WTC11 (cell line): ENCODE data around the gene ROBO1. TPM values are rescaled to one million over a fixed set of nuclear protein-coding genes. Genes with fewer than 3 reads are reported as not detected.

Source experiments
- ATAC-seq: fragments of 200-7000 bp; cut with Tn5 transposase; 2 replicates; pipeline ENCODE4 v1.10.0; 2021; ENCODE audit warnings: mild to moderate bottlenecking, moderate library complexity
- CTCF ChIA-PET: fragments of 300-600 bp; sonication (Branson Sonifier 250); formaldehyde crosslinking; loops from one replicate; lab custom pipeline; 2021; ENCODE audit warnings: antibody characterized with exemption; lab: Charles Lee
- POLR2A ChIA-PET: fragments of 350-600 bp; sonication (Branson Sonifier 250); formaldehyde crosslinking; loops from one replicate; lab custom pipeline; 2021; ENCODE audit warnings: antibody characterized with exemption; lab: Charles Lee
- DNase-seq: peaks from one replicate; pipeline ENCODE4 v3.0.0; 2021; ENCODE audit warnings: low spot score
- H3K27ac Mint-ChIP-seq: 2 replicates; pipeline ENCODE4 v1.8.0; 2021; ENCODE audit warnings: mixed read lengths
- H3K27me3 Mint-ChIP-seq: 2 replicates; pipeline ENCODE4 v1.8.0; 2021; ENCODE audit warnings: low read depth, mild to moderate bottlenecking, moderate library complexity, mixed read lengths
- H3K36me3 Mint-ChIP-seq: 2 replicates; pipeline ENCODE4 v1.8.0; 2021; ENCODE audit warnings: mixed read lengths
- H3K4me1 Mint-ChIP-seq: 2 replicates; pipeline ENCODE4 v1.8.0; 2022; ENCODE audit warnings: mixed read lengths
- H3K4me3 Mint-ChIP-seq: 2 replicates; pipeline ENCODE4 v1.8.0; 2021; ENCODE audit warnings: mild to moderate bottlenecking, moderate library complexity, mixed read lengths
- H3K9me3 Mint-ChIP-seq: 2 replicates; pipeline ENCODE4 v1.8.0; 2021; ENCODE audit warnings: mixed read lengths
- ATF6 ChIP-seq: sonication (generic); formaldehyde crosslinking; IDR thresholded peaks from 2 replicates; pipeline ENCODE4 v1.8.1; 2023; ENCODE audit warnings: mild to moderate bottlenecking, missing genetic modification reagents
- CBFB ChIP-seq: sonication (generic); formaldehyde crosslinking; IDR thresholded peaks from 2 replicates; pipeline ENCODE4 v1.8.1; 2022; ENCODE audit warnings: mild to moderate bottlenecking, low read depth, missing genetic modification reagents
- CREM ChIP-seq: sonication (generic); formaldehyde crosslinking; IDR thresholded peaks from 2 replicates; pipeline ENCODE4 v1.8.1; 2022; ENCODE audit warnings: mild to moderate bottlenecking, missing genetic modification reagents, moderate library complexity
- ELF4 ChIP-seq: sonication (generic); formaldehyde crosslinking; IDR thresholded peaks from 2 replicates; pipeline ENCODE4 v1.8.1; 2022; ENCODE audit warnings: low read depth, mild to moderate bottlenecking, moderate library complexity, missing genetic modification reagents
- FOXJ3 ChIP-seq: sonication (generic); formaldehyde crosslinking; IDR thresholded peaks from 2 replicates; pipeline ENCODE4 v1.9.0; 2021; ENCODE audit warnings: missing genetic modification reagents, mild to moderate bottlenecking, borderline replicate concordance
- FOXP1 ChIP-seq: sonication (generic); formaldehyde crosslinking; IDR thresholded peaks from 2 replicates; pipeline ENCODE4 v1.8.0; 2022; ENCODE audit warnings: missing genetic modification reagents, mild to moderate bottlenecking, moderate library complexity, borderline replicate concordance
- GRHL2 ChIP-seq: fragments of 250-450 bp; sonication (Bioruptor Pico); IDR thresholded peaks from 2 replicates; pipeline ENCODE4 v1.8.0; 2022; ENCODE audit warnings: mild to moderate bottlenecking, moderate library complexity; ENCODE audit not compliant: insufficient replicate concordance, severe bottlenecking
- HMGA2 ChIP-seq: fragments of 250-450 bp; sonication (Bioruptor Pico); IDR thresholded peaks from 2 replicates; pipeline ENCODE4 v1.4.0; 2021; ENCODE audit warnings: mild to moderate bottlenecking, moderate library complexity
- JUN ChIP-seq: sonication (generic); formaldehyde crosslinking; IDR thresholded peaks from 2 replicates; pipeline ENCODE4 v1.8.0; 2023; ENCODE audit warnings: mild to moderate bottlenecking, missing genetic modification reagents
- NR3C1 ChIP-seq: sonication (generic); formaldehyde crosslinking; conservative IDR thresholded peaks from 2 replicates; pipeline ENCODE4 v1.8.1; 2023; ENCODE audit warnings: low read depth, mild to moderate bottlenecking, missing genetic modification reagents
- SMAD4 ChIP-seq: sonication (generic); formaldehyde crosslinking; IDR thresholded peaks from 2 replicates; pipeline ENCODE4 v1.8.0; 2022; ENCODE audit warnings: mild to moderate bottlenecking, missing genetic modification reagents
- TCF7 ChIP-seq: sonication (generic); formaldehyde crosslinking; IDR thresholded peaks from 2 replicates; pipeline ENCODE4 v1.8.0; 2022; ENCODE audit warnings: mild to moderate bottlenecking, low read depth, missing genetic modification reagents, moderate library complexity
- TEAD1 ChIP-seq: sonication (generic); formaldehyde crosslinking; IDR thresholded peaks from 2 replicates; pipeline ENCODE4 v1.8.0; 2022; ENCODE audit warnings: mild to moderate bottlenecking, missing genetic modification reagents
- ZNF416 ChIP-seq: fragments of 250-450 bp; sonication (Bioruptor Pico); IDR thresholded peaks from 2 replicates; pipeline ENCODE4 v1.9.0; 2021; ENCODE audit warnings: mild to moderate bottlenecking, inconsistent platforms
- ZNF425 ChIP-seq: fragments of 250-450 bp; sonication (Bioruptor Pico); conservative IDR thresholded peaks from 2 replicates; pipeline ENCODE4 v1.9.0; 2021; ENCODE audit warnings: mild to moderate bottlenecking
- ZNF671 ChIP-seq: fragments of 250-450 bp; sonication (Bioruptor Pico); IDR thresholded peaks from 2 replicates; pipeline ENCODE4 v1.8.0; 2021; ENCODE audit warnings: mild to moderate bottlenecking
- total RNA-seq: library from RNA; stranded (reverse); gene quantifications from 3 replicates; pipeline ENCODE4 v1.2.3, GENCODE V29; 2021
- TF ChIP-seq, protein P1 (sequence below): sonication (generic); formaldehyde crosslinking; IDR thresholded peaks from 2 replicates; pipeline ENCODE4 v1.8.1; 2023; ENCODE audit warnings: mild to moderate bottlenecking, missing genetic modification reagents
- TF ChIP-seq, protein P2 (sequence below): fragments of 250-450 bp; sonication (Bioruptor Pico); IDR thresholded peaks from 2 replicates; pipeline ENCODE4 v1.8.0; 2021; ENCODE audit warnings: mild to moderate bottlenecking

Gene ROBO1
- total RNA-seq, 1 experiment from 2014 or later = 90.9 TPM

- ChIA-PET POLR2A (no interaction called here), CTCF (interaction anchor here (1.0 kb wide), 1 partner anchor 117 kb away, joined by 4 read pairs; no protein-coding TSS in a partner anchor)
- H3K9me3 Mint-ChIP-seq = peaks cover 8% of the 10 kb centered on the region
- no peaks in the 10 kb centered on the region; the same call in none of the 2 replicates for H3K27me3 Mint-ChIP-seq
- H3K4me1 Mint-ChIP-seq = peaks cover 54% of the 10 kb centered on the region
- peak; percentile 79 for ATAC-seq
- peaks cover 8% of the 10 kb centered on the region for H3K36me3 Mint-ChIP-seq
- peak overlapping the region; percentile 94 for H3K27ac Mint-ChIP-seq
- no peak for DNase-seq
- H3K4me3 Mint-ChIP-seq = peak overlapping the region; percentile 60
- TF ChIP-seq CBFB (CRISPR knock-in tag) (no peak), ZNF671 (no peak), FOXJ3 (CRISPR knock-in tag) (no peak)
Observed at GRCh38 chr3:79203144-79203519, 564.7 kb downstream of the ROBO1 start.

DNA sequence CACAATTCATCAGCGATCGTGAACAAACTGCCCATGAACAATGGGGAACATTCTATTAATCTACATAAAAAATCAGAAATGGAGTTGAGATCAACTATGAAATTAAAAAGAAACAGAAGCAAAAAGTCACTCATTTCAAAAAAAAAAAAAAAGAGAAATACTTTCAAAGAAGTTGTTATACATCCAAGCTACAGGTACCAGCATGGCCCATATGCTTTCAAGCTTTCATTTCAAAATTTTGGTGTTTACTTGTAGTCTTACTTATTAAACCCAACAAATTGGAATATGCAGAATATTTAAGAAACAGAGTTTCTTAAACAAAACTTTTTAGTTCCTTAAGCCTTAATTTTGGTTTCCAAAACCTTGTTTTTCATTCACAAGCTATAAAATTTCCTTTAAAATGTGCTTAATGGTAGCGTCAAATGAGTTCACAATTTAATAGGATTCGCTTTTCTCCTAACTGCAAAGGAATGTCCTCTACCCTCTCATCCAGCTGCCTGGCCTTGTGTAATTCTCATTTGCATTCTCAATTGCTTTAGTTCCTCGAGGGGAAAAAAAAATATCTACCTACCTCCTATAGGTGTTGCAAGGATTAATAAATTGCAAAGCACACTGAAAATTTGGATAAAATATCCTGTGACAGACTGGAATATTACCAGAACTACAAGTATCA lies 565.2 kb downstream of the ROBO1 start:
- peaks cover 54% of the 10 kb centered on the region for H3K4me1 Mint-ChIP-seq
- peaks cover 13% of the 10 kb centered on the region for H3K36me3 Mint-ChIP-seq
- ChIA-PET POLR2A (no interaction called here), CTCF (interaction anchor here (0.6 to 1.0 kb wide), 2 partner anchors 116 to 1828 kb away, joined by 3 to 4 read pairs; no protein-coding TSS in a partner anchor)
- H3K9me3 Mint-ChIP-seq = peaks cover 12% of the 10 kb centered on the region
- peak; percentile 83 for ATAC-seq
- H3K4me3 Mint-ChIP-seq = peak overlapping the region; percentile 60
- no peak for TF ChIP-seq NR3C1 (CRISPR knock-in tag)
- TF ChIP-seq SMAD4 (CRISPR knock-in tag) = no peak
- H3K27me3 Mint-ChIP-seq = no peaks in the 10 kb centered on the region; the same call in none of the 2 replicates
- DNase-seq = no peak
- peak overlapping the region; percentile 94 for H3K27ac Mint-ChIP-seq

- ChIA-PET POLR2A (no interaction called here), CTCF (no interaction called here)
- DNase-seq = no peak
- no peak overlapping the region for H3K4me3 Mint-ChIP-seq
- no peak for ATAC-seq
- peaks cover 25% of the 10 kb centered on the region for H3K9me3 Mint-ChIP-seq
- peaks cover 21% of the 10 kb centered on the region for H3K36me3 Mint-ChIP-seq
- peaks cover 54% of the 10 kb centered on the region for H3K4me1 Mint-ChIP-seq
- 0 out of 2 replicates have a peak overlapping the region, but pooled peaks have one; percentile 4 for H3K27ac Mint-ChIP-seq
- no peaks in the 10 kb centered on the region; the same call in none of the 2 replicates for H3K27me3 Mint-ChIP-seq
- TF ChIP-seq TCF7 = no peak
- no peak for TF ChIP-seq ZNF425
- no peak for TF ChIP-seq HMGA2
- no peak for TF ChIP-seq JUN
- no peak for TF ChIP-seq ATF6
- TF ChIP-seq, protein P1, sequence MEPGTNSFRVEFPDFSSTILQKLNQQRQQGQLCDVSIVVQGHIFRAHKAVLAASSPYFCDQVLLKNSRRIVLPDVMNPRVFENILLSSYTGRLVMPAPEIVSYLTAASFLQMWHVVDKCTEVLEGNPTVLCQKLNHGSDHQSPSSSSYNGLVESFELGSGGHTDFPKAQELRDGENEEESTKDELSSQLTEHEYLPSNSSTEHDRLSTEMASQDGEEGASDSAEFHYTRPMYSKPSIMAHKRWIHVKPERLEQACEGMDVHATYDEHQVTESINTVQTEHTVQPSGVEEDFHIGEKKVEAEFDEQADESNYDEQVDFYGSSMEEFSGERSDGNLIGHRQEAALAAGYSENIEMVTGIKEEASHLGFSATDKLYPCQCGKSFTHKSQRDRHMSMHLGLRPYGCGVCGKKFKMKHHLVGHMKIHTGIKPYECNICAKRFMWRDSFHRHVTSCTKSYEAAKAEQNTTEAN (CRISPR knock-in tag) = no peak
- no peak for TF ChIP-seq ZNF416 (CRISPR knock-in tag)
- no peak for TF ChIP-seq NR3C1 (CRISPR knock-in tag)
- no peak for TF ChIP-seq FOXP1 (CRISPR knock-in tag)
- TF ChIP-seq ELF4 (CRISPR knock-in tag) = no peak
Observed at GRCh38 chr3:79200456-79200855, 567.3 kb downstream of the ROBO1 start.

DNA sequence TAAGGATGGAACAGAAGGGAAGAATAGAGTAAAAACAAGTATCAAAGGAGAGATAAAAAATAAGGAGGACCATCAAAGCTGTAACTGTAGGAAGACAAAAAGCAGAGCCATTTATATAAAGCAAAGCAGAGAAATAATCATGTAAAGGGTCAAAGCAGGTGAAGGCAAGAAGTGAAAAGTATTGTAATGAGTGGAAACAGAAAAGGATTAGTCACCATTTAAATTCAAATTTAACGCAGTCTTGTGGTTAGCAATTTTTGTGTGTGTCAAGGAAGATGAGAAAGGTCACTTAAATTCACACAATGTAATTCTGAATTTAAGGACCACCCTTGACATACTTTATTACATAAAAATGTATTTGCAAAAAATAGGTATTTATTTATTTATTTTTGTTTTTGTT lies 567.8 kb downstream of the ROBO1 start:
- H3K4me1 Mint-ChIP-seq = peaks cover 54% of the 10 kb centered on the region
- H3K27ac Mint-ChIP-seq = peak overlapping the region; percentile 20; the same call in 1 of the 2 replicates
- CTCF ChIA-PET = no interaction called here
- POLR2A ChIA-PET = no interaction called here
- ATAC-seq (no peak), DNase-seq (no peak)
- H3K36me3 Mint-ChIP-seq = peaks cover 21% of the 10 kb centered on the region
- H3K9me3 Mint-ChIP-seq = peaks cover 25% of the 10 kb centered on the region
- no peak overlapping the region for H3K4me3 Mint-ChIP-seq
- H3K27me3 Mint-ChIP-seq = no peaks in the 10 kb centered on the region; the same call in none of the 2 replicates
- TF ChIP-seq GRHL2 (CRISPR knock-in tag) = no peak
- no peak for TF ChIP-seq TEAD1
- no peak for TF ChIP-seq CREM
- TF ChIP-seq, protein P2, sequence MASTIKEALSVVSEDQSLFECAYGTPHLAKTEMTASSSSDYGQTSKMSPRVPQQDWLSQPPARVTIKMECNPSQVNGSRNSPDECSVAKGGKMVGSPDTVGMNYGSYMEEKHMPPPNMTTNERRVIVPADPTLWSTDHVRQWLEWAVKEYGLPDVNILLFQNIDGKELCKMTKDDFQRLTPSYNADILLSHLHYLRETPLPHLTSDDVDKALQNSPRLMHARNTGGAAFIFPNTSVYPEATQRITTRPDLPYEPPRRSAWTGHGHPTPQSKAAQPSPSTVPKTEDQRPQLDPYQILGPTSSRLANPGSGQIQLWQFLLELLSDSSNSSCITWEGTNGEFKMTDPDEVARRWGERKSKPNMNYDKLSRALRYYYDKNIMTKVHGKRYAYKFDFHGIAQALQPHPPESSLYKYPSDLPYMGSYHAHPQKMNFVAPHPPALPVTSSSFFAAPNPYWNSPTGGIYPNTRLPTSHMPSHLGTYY (CRISPR knock-in tag) = no peak
- TF ChIP-seq ZNF425 = no peak
